Pancreas (tissue), 10 donors: ENCODE data around the gene ZNF511. TPM values are rescaled to one million over a fixed set of nuclear protein-coding genes. Genes with fewer than 3 reads are reported as not detected.

ENCODE experiments used
- ATAC-seq, 4 donors: fragments of 200-7000 bp; cut with Tn5 transposase; one replicate each; pipeline versions ENCODE4 v1.8.0 to v1.9.1; 2020; ENCODE audit warnings: mild to moderate bottlenecking in 4 of 4, moderate library complexity in 4 of 4
- DNase-seq, 6 donors: peaks; one replicate each; pipeline ENCODE4 v3.0.0-alpha.2; 2020
- FAIRE-seq: peaks from 2 replicates; lab custom pipeline; 2012; peaks lifted over from hg19 to GRCh38; lab: Jason Lieb, UNC
- H3K27ac ChIP-seq, 4 donors: fragments of 200-600 bp; sonication (generic); 1 replicate in 3 of 4; 2 replicates in 1 of 4; pipeline versions ENCODE4 v1.5.0 to v1.8.0; 2020
- H3K27me3 ChIP-seq, 4 donors: fragments of 200-600 bp; one replicate each; pipeline ENCODE4 v1.8.0; 2021
- H3K36me3 ChIP-seq, 3 donors: fragments of 200-600 bp; sonication (generic) in 1 of 3; one replicate each; pipeline versions ENCODE4 v1.5.0 to v1.8.0; 2020 to 2021
- H3K4me1 ChIP-seq, 3 donors: fragments of 200-600 bp; one replicate each; pipeline ENCODE4 v1.8.0; 2021
- H3K4me3 ChIP-seq, 4 donors: fragments of 200-600 bp; sonication (generic) in 2 of 4; one replicate each; pipeline versions ENCODE4 v1.5.0 to v1.8.0; 2020 to 2021
- H3K9me3 ChIP-seq, 4 donors: fragments of 200-600 bp; one replicate each; pipeline ENCODE4 v1.8.0; 2021
- CTCF ChIP-seq, 4 donors: fragments of 200-600 bp; sonication (generic) in 3 of 4; IDR thresholded peaks; one replicate each; pipeline versions ENCODE4 v1.5.0 to v1.8.0; 2021; ENCODE audit warnings: antibody characterized with exemption in 4 of 4
- WGBS, 2 donors: extraction: QIAGEN DNeasy Blood & Tissue Kit; methylation state at CpG; one replicate each; pipeline ENCODE4 v1.1.7; 2013; 5-methylcytosine and 5-hydroxymethylcytosine counted together
- intact Hi-C, 3 donors: fragments of 100-400 bp; cut with DNase I; formaldehyde crosslinking; loops; one replicate each; pipeline versions ENCODE4 v1.11.1 to v1.14.2; 2022
- polyA plus RNA-seq, 2 donors: library from polyadenylated mRNA; stranded (reverse); fragments of 200-250 nt; gene quantifications; one replicate each; pipeline ENCODE4 v1.2.3, GENCODE V29; 2013
- total RNA-seq, 6 donors: library from RNA; stranded (reverse); fragmentation: NEBNext Ultra II Directional in 4 of 6; extraction: Animal tissue kit (Norgen Biotek cat#: 25700) in 4 of 6; gene quantifications; one replicate each; pipeline versions ENCODE4 v1.2.1 to v1.2.4, GENCODE V29; 2021 to 2023
- donor health status: healthy with polysubstance abuse.
- donor health status: DM: no; HTN: no; CAD: no; lungs with moderate emphysema.
- donor health status: DM: no; HTN: no; CAD: no.
- donor health status: control.
- donor health status: control.
- donor health status: Bipolar disorder and iron deficiency.
- donor health status: DM: yes; HTN: yes; CAD: no.
- donor health status: DM: no; HTN: no; CAD: no.
- donor health status: DM: no; HTN: no; CAD: no.
- donor health status: DM: yes; HTN: yes; CAD: no.

The ZNF511 gene
- total and polyA plus RNA-seq, 8 donors = 13.3 to 40.3 (median 17.3) TPM

- no peak for TF ChIP-seq CTCF (IDR thresholded peaks at IDR 0.05)
- peak; percentile 93 to 100 (median 98) for DNase-seq
- Histone ChIP-seq H3K4me1 (peaks cover 10 to 20% (median 15%) of the 10 kb centered on the region in 3 donors), H3K27ac (peak overlapping the region; percentile 93 to 98 (median 98)), H3K27me3 (no peaks in the 10 kb centered on the region), H3K9me3 (no peaks in the 10 kb centered on the region), H3K36me3 (peaks cover 0 to 11% (median 4%) of the 10 kb centered on the region in 3 donors), H3K4me3 (peak overlapping the region; percentile 87 to 97 (median 90))
- peak; percentile 86 to 94 (median 92) for ATAC-seq
- 11 to 15% methylated on average over 32 to 46 of the region's 46 CpGs for WGBS, 2 donors
- no peak for FAIRE-seq
- intact Hi-C loops = no loop called here
These were observed 496 bp downstream of the ZNF511 start for GRCh38 chr10:133309100-133309719.

DNA sequence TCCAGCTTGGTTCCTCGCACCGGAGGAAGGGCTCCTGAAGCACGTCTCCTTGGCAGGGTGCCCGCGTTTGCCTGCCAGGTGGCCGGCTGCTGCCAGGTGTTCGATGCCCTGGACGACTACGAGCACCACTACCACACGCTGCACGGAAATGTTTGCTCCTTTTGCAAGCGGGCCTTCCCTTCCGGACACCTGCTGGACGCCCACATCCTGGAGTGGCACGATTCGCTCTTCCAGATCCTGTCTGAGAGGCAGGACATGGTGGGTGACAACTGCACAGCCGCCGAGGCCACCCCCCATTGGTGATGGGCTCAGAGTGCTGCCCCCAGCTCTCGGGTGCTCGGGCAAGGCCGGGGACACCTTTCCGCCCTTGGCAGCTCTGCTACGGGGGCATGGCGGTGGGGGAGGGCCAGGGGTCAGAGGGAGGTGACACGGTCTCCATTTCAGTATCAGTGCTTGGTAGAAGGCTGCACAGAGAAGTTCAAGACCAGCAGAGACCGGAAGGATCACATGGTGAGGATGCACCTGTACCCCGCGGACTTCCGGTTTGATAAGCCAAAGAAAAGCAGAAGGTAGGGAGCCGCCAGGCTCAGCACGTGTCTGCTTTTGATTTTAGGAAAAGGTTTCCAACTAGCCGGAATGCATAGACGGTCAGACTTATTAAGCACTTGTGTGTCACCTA lies 1.1 kb downstream of the ZNF511 start:
- WGBS, 2 donors = 60 to 62% methylated on average over 33 of the region's 33 CpGs
- no peaks in the 10 kb centered on the region for H3K9me3 ChIP-seq
- intact Hi-C loops = no loop called here
- no peaks in the 10 kb centered on the region for H3K27me3 ChIP-seq
- H3K36me3 ChIP-seq = peaks cover 0 to 11% (median 4%) of the 10 kb centered on the region in 3 donors
- peak overlapping the region in 2 of 4 donors; percentile 91 to 97 for H3K4me3 ChIP-seq
- DNase-seq (peak; percentile 59 to 92 (median 80)), FAIRE-seq (no peak), ATAC-seq (peak in 2 of 4 donors; percentile 5 to 6)
- H3K4me1 ChIP-seq = peaks cover 10 to 20% (median 15%) of the 10 kb centered on the region in 3 donors
- TF ChIP-seq CTCF (IDR thresholded peaks at IDR 0.05) = no peak
- H3K27ac ChIP-seq = peak overlapping the region; percentile 93 to 98 (median 98)

DNA sequence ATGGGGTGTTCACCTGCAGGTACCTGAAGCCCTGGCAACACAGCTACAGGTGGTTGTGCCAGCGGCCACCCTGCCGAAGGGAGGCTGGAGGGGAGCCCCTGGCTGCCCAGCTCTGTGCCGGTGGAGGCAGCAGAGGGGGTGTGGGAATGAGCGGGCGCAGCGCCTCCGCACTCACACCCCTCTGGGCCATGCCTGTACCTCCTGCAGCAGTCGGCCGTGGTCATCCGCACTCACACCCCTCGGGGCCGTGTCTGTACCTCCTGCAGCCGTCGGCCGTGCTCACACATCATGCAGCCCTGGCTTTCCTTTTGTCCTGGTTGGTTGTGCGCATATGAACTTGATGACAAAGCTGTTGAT lies 1.7 kb downstream of the ZNF511 start:
- Histone ChIP-seq H3K36me3 (peaks cover 0 to 11% (median 4%) of the 10 kb centered on the region in 3 donors), H3K4me1 (peaks cover 10 to 20% (median 15%) of the 10 kb centered on the region in 3 donors), H3K9me3 (no peaks in the 10 kb centered on the region), H3K27me3 (no peaks in the 10 kb centered on the region), H3K27ac (no peak overlapping the region), H3K4me3 (no peak overlapping the region)
- WGBS, 2 donors = 96 to 97% methylated on average over 16 of the region's 16 CpGs
- DNase-seq = peak in 2 of 6 donors; percentile 59 to 80
- no peak for FAIRE-seq
- ATAC-seq = no peak
- intact Hi-C loops = no loop called here
- no peak for TF ChIP-seq CTCF (IDR thresholded peaks at IDR 0.05)

DNA sequence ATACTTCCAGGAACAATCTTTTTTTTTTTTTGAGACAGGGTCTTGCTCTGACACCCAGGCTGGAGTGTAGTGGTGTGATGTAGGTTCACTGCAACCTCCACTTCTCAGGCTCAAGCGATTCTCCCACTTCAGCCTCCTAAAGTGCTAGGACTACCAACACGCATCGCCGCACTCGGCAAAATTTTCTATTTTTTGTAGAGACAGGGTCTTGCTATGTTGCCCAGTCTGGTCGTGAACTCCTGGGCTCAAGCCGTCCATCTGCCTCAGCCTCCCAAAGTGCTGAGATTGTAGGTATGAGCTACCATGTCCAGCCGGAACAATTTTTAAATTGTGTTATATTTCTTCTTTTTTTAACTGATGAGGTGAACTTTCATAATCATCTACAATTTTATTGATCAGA lies 2.1 kb downstream of the ZNF511 start:
- FAIRE-seq (no peak), ATAC-seq (no peak), DNase-seq (peak in 1 of 6 donors; percentile 9)
- no peak overlapping the region for H3K27ac ChIP-seq
- H3K27me3 ChIP-seq = no peaks in the 10 kb centered on the region
- H3K4me3 ChIP-seq = no peak overlapping the region
- peaks cover 10 to 20% (median 15%) of the 10 kb centered on the region in 3 donors for H3K4me1 ChIP-seq
- H3K9me3 ChIP-seq = no peaks in the 10 kb centered on the region
- 94 to 97% methylated on average over 8 of the region's 8 CpGs for WGBS, 2 donors
- intact Hi-C loops = no loop called here
- H3K36me3 ChIP-seq = peaks cover 0 to 11% (median 4%) of the 10 kb centered on the region in 3 donors
- no peak for TF ChIP-seq CTCF (IDR thresholded peaks at IDR 0.05)
